T-helper 17 cell (primary cell): ENCODE results near the gene DRG1. TPM values are rescaled to one million over a fixed set of nuclear protein-coding genes. Genes with fewer than 3 reads are reported as not detected.
A peak's percentile ranks its signal among the peaks of the same experiment; 100 is the strongest.
"Not testable (repeated sequence)": the region's sequence is repeated elsewhere in the genome, so short reads cannot be mapped to it uniquely, and the experiment has no call there.

Source experiments
- ATAC-seq: fragments of 150-1000 bp; cut with Tn5 transposase; 2 replicates; pipeline ENCODE4 v1.10.0; 2021; ENCODE audit warnings: mild to moderate bottlenecking, moderate library complexity
- DNase-seq, 3 donors: peaks; one replicate each; pipeline versions ENCODE4 v3.0.0 to v3.0.0-alpha.2; 2020 to 2021
- H3K9me3 ChIP-seq: one replicate; pipeline ENCODE4 v1.7.0; 2013; ENCODE audit warnings: low read length, mild to moderate bottlenecking; ENCODE audit not compliant: control insufficient read depth, poor library complexity, severe bottlenecking
- H3K27ac Mint-ChIP-seq: one replicate; pipeline ENCODE4 v1.8.0; 2022; ENCODE audit warnings: mild to moderate bottlenecking, moderate library complexity, mixed read lengths
- H3K27me3 Mint-ChIP-seq: one replicate; pipeline ENCODE4 v1.8.0; 2022; ENCODE audit warnings: mixed read lengths
- H3K36me3 Mint-ChIP-seq: one replicate; pipeline ENCODE4 v1.8.0; 2022; ENCODE audit warnings: low read depth, mixed read lengths
- H3K4me1 Mint-ChIP-seq: one replicate; pipeline ENCODE4 v1.8.0; 2022; ENCODE audit warnings: mild to moderate bottlenecking, mixed read lengths
- H3K4me3 Mint-ChIP-seq: one replicate; pipeline ENCODE4 v1.8.0; 2022; ENCODE audit warnings: mild to moderate bottlenecking, moderate library complexity, mixed read lengths
- total RNA-seq, 4 donors: library from RNA in 2 of 4; stranded (reverse) in 2 of 4; gene quantifications; one replicate each; pipeline ENCODE4 v1.2.3 and lab custom pipeline; 2022 to 2026

The DRG1 gene
- total RNA-seq, 2 donors from 2014 or later = 33.2 to 50.9 TPM

DNA sequence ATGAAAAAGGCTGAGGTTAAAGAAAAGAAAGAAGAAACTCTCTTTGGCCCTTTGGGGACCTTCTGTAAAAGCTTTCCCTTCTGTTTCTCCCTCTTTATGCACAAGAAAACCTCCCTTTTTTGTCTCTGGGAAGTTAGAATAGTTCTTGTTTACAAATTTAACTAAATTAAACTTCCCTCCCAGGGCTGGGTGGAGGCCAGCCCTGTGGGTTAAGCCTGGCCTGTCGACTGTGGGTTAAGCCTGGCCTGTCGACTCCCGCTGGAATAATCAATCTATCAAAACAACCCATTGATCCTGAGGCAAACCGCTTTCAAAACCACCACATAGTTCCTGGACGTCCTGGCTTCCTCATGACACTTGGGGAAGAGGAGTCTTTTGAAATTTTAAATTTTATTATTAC, 1.2 kb upstream of the DRG1 start:
- no peaks in the 10 kb centered on the region for H3K27me3 Mint-ChIP-seq
- peaks cover 14% of the 10 kb centered on the region for H3K4me1 Mint-ChIP-seq
- H3K4me3 Mint-ChIP-seq = no peak overlapping the region
- H3K27ac Mint-ChIP-seq = peak overlapping the region; percentile 97
- no peaks in the 10 kb centered on the region for H3K9me3 ChIP-seq
- ATAC-seq (no peak), DNase-seq (no peak)
- H3K36me3 Mint-ChIP-seq = peaks cover 4% of the 10 kb centered on the region

- Mint-ChIP-seq H3K36me3 (peaks cover 4% of the 10 kb centered on the region), H3K4me1 (peaks cover 14% of the 10 kb centered on the region), H3K4me3 (peak overlapping the region; percentile 96), H3K27me3 (no peaks in the 10 kb centered on the region), H3K27ac (peak overlapping the region; percentile 97)
- H3K9me3 ChIP-seq = no peaks in the 10 kb centered on the region
- DNase-seq = no peak
- ATAC-seq = no peak
Measured at GRCh38 chr22:31400023-31400397, 606 bp downstream of the DRG1 start.

DNA sequence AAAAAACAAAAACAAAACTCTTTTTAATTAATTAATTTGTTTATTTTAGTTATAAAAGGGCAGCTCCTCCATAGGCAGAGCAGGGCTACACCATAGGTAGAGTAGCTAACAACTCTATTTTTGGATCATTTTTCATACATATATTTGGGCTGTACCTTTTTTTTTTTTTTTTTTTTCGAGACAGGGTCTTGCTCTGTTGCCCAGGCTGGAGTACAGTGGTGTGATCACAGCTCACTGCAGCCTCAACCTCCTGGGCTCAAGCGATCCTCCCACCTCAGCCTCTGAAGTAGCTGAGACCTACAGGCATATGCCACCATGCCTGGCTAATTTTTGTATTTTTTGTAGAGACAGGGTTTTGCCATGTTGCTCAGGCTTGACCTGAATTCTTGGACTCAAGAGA, 2.9 kb downstream of the DRG1 start:
- H3K27ac Mint-ChIP-seq, ATAC-seq, H3K9me3 ChIP-seq, DNase-seq, H3K36me3 Mint-ChIP-seq, H3K27me3 Mint-ChIP-seq, H3K4me3 Mint-ChIP-seq: not testable (repeated sequence)
- H3K4me1 Mint-ChIP-seq = peaks cover 17% of the 10 kb centered on the region

- peaks cover 6% of the 10 kb centered on the region for H3K36me3 Mint-ChIP-seq
- H3K9me3 ChIP-seq = no peaks in the 10 kb centered on the region
- H3K27ac Mint-ChIP-seq = no peak overlapping the region
- no peak overlapping the region for H3K4me3 Mint-ChIP-seq
- DNase-seq (no peak), ATAC-seq (no peak)
- H3K27me3 Mint-ChIP-seq = no peaks in the 10 kb centered on the region
- H3K4me1 Mint-ChIP-seq = peaks cover 7% of the 10 kb centered on the region
Measured at GRCh38 chr22:31425331-31426050, 26.1 kb downstream of the DRG1 start.

DNA sequence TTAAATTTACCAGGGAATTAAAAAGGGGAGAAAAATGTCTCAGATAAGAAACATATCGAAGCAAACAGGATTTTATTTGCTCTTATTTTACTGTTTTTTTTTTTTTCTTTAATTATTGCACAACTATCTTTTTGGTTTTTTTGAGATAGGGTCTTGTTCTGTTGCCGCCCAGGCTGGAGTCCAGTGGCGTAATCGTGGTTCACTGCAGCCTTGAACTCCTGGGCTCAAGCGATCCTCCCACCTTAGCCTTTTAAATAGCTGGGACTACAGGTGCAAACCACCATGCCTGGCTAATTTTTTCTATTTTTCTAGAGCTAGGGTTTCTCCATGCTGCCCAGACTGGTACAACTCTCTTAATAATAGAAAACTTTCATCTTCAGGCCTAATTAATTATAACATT, 32.5 kb downstream of the DRG1 start:
- H3K4me1 Mint-ChIP-seq = peaks cover 2% of the 10 kb centered on the region
- no peak for ATAC-seq
- H3K9me3 ChIP-seq = no peaks in the 10 kb centered on the region
- H3K4me3 Mint-ChIP-seq = no peak overlapping the region
- DNase-seq = no peak
- peaks cover 8% of the 10 kb centered on the region for H3K36me3 Mint-ChIP-seq
- no peaks in the 10 kb centered on the region for H3K27me3 Mint-ChIP-seq
- no peak overlapping the region for H3K27ac Mint-ChIP-seq

DNA sequence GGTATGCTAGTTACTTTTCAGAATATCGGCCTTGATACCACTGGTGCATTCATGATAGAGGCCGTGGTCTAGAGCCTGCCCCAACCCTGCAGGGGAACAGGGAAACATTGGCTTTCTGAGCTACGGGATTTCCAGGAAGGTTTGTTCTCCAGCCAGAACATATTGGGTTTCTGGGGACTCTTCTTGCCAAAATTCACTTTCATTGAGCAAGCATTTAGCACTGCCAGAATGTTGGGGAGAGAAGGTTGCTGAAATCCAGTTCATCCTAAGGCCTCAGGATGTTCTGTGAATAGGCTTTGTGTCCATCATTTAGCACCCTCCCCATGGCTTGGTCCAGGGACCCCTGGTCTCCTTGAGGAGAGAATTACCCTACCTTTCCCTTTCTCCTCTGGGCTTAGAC, 36.7 kb downstream of the DRG1 start:
- H3K27ac Mint-ChIP-seq = no peak overlapping the region
- H3K4me3 Mint-ChIP-seq = no peak overlapping the region
- ATAC-seq (no peak), DNase-seq (no peak)
- no peaks in the 10 kb centered on the region for H3K9me3 ChIP-seq
- no peaks in the 10 kb centered on the region for H3K27me3 Mint-ChIP-seq
- peaks cover 13% of the 10 kb centered on the region for H3K36me3 Mint-ChIP-seq
- H3K4me1 Mint-ChIP-seq = peaks cover 5% of the 10 kb centered on the region

GRCh38 chr22:31439808-31440207, 40.4 kb downstream of the DRG1 start:
- no peak for DNase-seq
- H3K9me3 ChIP-seq = no peaks in the 10 kb centered on the region
- no peaks in the 10 kb centered on the region for H3K27me3 Mint-ChIP-seq
- peaks cover 11% of the 10 kb centered on the region for H3K36me3 Mint-ChIP-seq
- peak overlapping the region; percentile 54 for H3K27ac Mint-ChIP-seq
- no peak for ATAC-seq
- H3K4me1 Mint-ChIP-seq = peaks cover 7% of the 10 kb centered on the region
- H3K4me3 Mint-ChIP-seq = no peak overlapping the region

- no peak overlapping the region for H3K4me3 Mint-ChIP-seq
- DNase-seq (no peak), ATAC-seq (no peak)
- H3K27me3 Mint-ChIP-seq = no peaks in the 10 kb centered on the region
- H3K9me3 ChIP-seq = no peaks in the 10 kb centered on the region
- H3K36me3 Mint-ChIP-seq = peaks cover 7% of the 10 kb centered on the region
- H3K27ac Mint-ChIP-seq = no peak overlapping the region
- peaks cover 5% of the 10 kb centered on the region for H3K4me1 Mint-ChIP-seq
Measured at GRCh38 chr22:31440681-31441080, 41.3 kb downstream of the DRG1 start.

DNA sequence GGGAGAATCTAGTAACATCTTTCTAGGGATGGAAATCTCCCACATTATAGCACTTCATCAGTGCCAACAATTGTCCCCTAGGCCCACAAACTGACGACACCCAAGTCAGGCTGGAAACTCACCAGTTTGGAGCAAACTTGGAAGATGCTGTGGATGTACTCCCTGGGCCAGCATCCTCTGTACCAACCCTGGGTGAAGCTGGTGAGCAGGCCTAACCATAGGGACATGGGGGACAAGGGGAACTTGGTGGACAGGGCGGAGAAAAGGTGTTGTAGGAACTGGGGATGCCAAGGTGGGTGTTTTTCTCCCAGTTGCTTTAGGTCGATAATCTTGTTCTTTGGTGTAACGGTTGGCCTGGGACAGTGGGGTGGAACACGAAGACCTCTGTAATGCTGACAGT, 42.2 kb downstream of the DRG1 start:
- H3K9me3 ChIP-seq = no peaks in the 10 kb centered on the region
- H3K36me3 Mint-ChIP-seq = peaks cover 7% of the 10 kb centered on the region
- H3K27ac Mint-ChIP-seq = peak overlapping the region; percentile 29
- H3K4me3 Mint-ChIP-seq = no peak overlapping the region
- peaks cover 5% of the 10 kb centered on the region for H3K4me1 Mint-ChIP-seq
- no peak for ATAC-seq
- no peaks in the 10 kb centered on the region for H3K27me3 Mint-ChIP-seq
- DNase-seq = no peak

- no peaks in the 10 kb centered on the region for H3K9me3 ChIP-seq
- Mint-ChIP-seq H3K4me3 (no peak overlapping the region), H3K27ac (no peak overlapping the region), H3K4me1 (peaks cover 2% of the 10 kb centered on the region), H3K27me3 (no peaks in the 10 kb centered on the region), H3K36me3 (peaks cover 3% of the 10 kb centered on the region)
- ATAC-seq = no peak
- no peak for DNase-seq
Measured at GRCh38 chr22:31442768-31443489, 43.5 kb downstream of the DRG1 start.

- Mint-ChIP-seq H3K4me1 (peaks cover 2% of the 10 kb centered on the region), H3K27ac (no peak overlapping the region), H3K4me3 (no peak overlapping the region), H3K27me3 (no peaks in the 10 kb centered on the region), H3K36me3 (peaks cover 3% of the 10 kb centered on the region)
- DNase-seq (no peak), ATAC-seq (no peak)
- H3K9me3 ChIP-seq = no peaks in the 10 kb centered on the region
Measured at GRCh38 chr22:31443516-31443915, 44.1 kb downstream of the DRG1 start.

GRCh38 chr22:31445642-31446041, 46.2 kb downstream of the DRG1 start:
- ATAC-seq = no peak
- Mint-ChIP-seq H3K27me3 (no peaks in the 10 kb centered on the region), H3K4me1 (peaks cover 2% of the 10 kb centered on the region), H3K36me3 (peaks cover 3% of the 10 kb centered on the region), H3K4me3 (no peak overlapping the region), H3K27ac (no peak overlapping the region)
- no peaks in the 10 kb centered on the region for H3K9me3 ChIP-seq
- DNase-seq = no peak

DNA sequence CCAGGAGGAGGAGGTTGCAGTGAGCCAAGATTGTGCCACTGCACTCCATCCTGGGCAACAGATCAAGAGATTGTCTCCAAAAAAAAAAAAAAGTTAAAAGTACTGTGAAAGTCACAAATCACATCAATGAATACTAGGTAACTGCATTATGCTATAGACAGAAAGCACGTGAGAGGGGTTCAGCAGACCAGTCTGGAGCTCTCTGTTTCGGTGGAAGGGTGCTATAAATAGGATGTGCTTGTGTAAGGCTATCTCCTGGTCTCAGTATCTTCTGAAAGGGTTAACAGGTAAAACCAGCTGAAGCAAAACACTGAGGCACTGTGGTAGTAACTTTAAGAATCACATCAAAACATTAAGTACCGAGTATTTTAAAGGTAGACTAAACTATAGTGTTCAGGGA, 46.8 kb downstream of the DRG1 start:
- ATAC-seq (no peak), DNase-seq (no peak)
- no peak overlapping the region for H3K27ac Mint-ChIP-seq
- no peaks in the 10 kb centered on the region for H3K27me3 Mint-ChIP-seq
- H3K4me3 Mint-ChIP-seq = no peak overlapping the region
- H3K9me3 ChIP-seq = no peaks in the 10 kb centered on the region
- H3K36me3 Mint-ChIP-seq = peaks cover 3% of the 10 kb centered on the region
- H3K4me1 Mint-ChIP-seq = peaks cover 2% of the 10 kb centered on the region

GRCh38 chr22:31446767-31447166, 47.4 kb downstream of the DRG1 start:
- Mint-ChIP-seq H3K27me3 (no peaks in the 10 kb centered on the region), H3K4me1 (peaks cover 2% of the 10 kb centered on the region), H3K36me3 (peaks cover 3% of the 10 kb centered on the region), H3K27ac (no peak overlapping the region), H3K4me3 (no peak overlapping the region)
- H3K9me3 ChIP-seq = no peaks in the 10 kb centered on the region
- ATAC-seq (no peak), DNase-seq (no peak)
